Endodermal cell (in vitro differentiated cells): ENCODE results near the gene TRIM3. TPM values are rescaled to one million over a fixed set of nuclear protein-coding genes. Genes with fewer than 3 reads are reported as not detected.

Source experiments
- DNase-seq: peaks from one replicate; pipeline ENCODE4 v3.0.0-alpha.2; 2017
- H3K27ac ChIP-seq: 2 replicates; pipeline ENCODE4 v1.5.1; 2013; ENCODE audit warnings: mild to moderate bottlenecking, low read depth, low read length, moderate library complexity
- H3K27me3 ChIP-seq: 2 replicates; pipeline ENCODE4 v1.6.1; 2013; ENCODE audit warnings: mild to moderate bottlenecking, low read length, moderate library complexity; ENCODE audit not compliant: insufficient read depth, control insufficient read depth, poor library complexity, severe bottlenecking
- H3K36me3 ChIP-seq: 2 replicates; pipeline ENCODE4 v1.7.0; 2013; ENCODE audit warnings: mild to moderate bottlenecking, low read length, moderate library complexity; ENCODE audit not compliant: control insufficient read depth, insufficient read depth
- H3K4me1 ChIP-seq: one replicate; pipeline ENCODE4 v1.7.0; 2013; ENCODE audit warnings: low read length; ENCODE audit not compliant: control insufficient read depth, insufficient read depth
- H3K4me3 ChIP-seq: 2 replicates; pipeline ENCODE4 v1.5.1; 2013; ENCODE audit warnings: mild to moderate bottlenecking, low read length, moderate library complexity
- H3K9ac ChIP-seq: 2 replicates; pipeline ENCODE4 v1.6.1; 2013; ENCODE audit warnings: mild to moderate bottlenecking, low read length, moderate library complexity; ENCODE audit not compliant: poor library complexity, severe bottlenecking; ENCODE audit errors: extremely low read depth
- H3K9me3 ChIP-seq: 2 replicates; pipeline ENCODE4 v1.6.1; 2013; ENCODE audit warnings: mild to moderate bottlenecking, low read length, moderate library complexity; ENCODE audit not compliant: control insufficient read depth
- H3K27ac Mint-ChIP-seq: 2 replicates; pipeline ENCODE4 v1.8.0; 2020; ENCODE audit warnings: mixed read lengths
- H3K27me3 Mint-ChIP-seq: 2 replicates; pipeline ENCODE4 v1.8.0; 2021; ENCODE audit warnings: mild to moderate bottlenecking, mixed read lengths; ENCODE audit not compliant: insufficient read depth
- H3K36me3 Mint-ChIP-seq: 2 replicates; pipeline ENCODE4 v1.8.0; 2020; ENCODE audit warnings: low read depth, mixed read lengths
- H3K4me1 Mint-ChIP-seq: 2 replicates; pipeline ENCODE4 v1.8.0; 2020; ENCODE audit warnings: mixed read lengths
- H3K4me3 Mint-ChIP-seq: 2 replicates; pipeline ENCODE4 v1.8.0; 2020; ENCODE audit warnings: mild to moderate bottlenecking, moderate library complexity, mixed read lengths
- H3K9me3 Mint-ChIP-seq: 2 replicates; pipeline ENCODE4 v1.8.0; 2020; ENCODE audit warnings: mild to moderate bottlenecking, mixed read lengths
- WGBS, 2 experiments: methylation state at CpG; one replicate each; pipeline versions ENCODE4 v1.1.5 to v1.1.7; 2013; ENCODE audit warnings: missing lambda C conversion rate in 2 of 2, mixed read lengths in 1 of 2; ENCODE audit not compliant: insufficient coverage in 1 of 2, insufficient read length in 1 of 2; 5-methylcytosine and 5-hydroxymethylcytosine counted together
- total RNA-seq, 2 donors: library from RNA; stranded (reverse); fragmentation: NEBNext Ultra II Directional in 1 of 2; extraction: Animal tissue kit (Norgen Biotek cat#: 25700) in 1 of 2; gene quantifications; 2 replicates in 1 of 2; 3 replicates in 1 of 2; pipeline ENCODE4 v1.2.1, GENCODE V29; 2021
- TF ChIP-seq, protein P1 (sequence below): fragments of 200-600 bp; sonication (generic); conservative IDR thresholded peaks from 2 replicates; pipeline ENCODE4 v1.5.0; 2021; ENCODE audit warnings: antibody characterized with exemption, mild to moderate bottlenecking

Gene TRIM3
- total RNA-seq, 2 donors from 2014 or later, result 13.0 to 18.0 TPM

DNA sequence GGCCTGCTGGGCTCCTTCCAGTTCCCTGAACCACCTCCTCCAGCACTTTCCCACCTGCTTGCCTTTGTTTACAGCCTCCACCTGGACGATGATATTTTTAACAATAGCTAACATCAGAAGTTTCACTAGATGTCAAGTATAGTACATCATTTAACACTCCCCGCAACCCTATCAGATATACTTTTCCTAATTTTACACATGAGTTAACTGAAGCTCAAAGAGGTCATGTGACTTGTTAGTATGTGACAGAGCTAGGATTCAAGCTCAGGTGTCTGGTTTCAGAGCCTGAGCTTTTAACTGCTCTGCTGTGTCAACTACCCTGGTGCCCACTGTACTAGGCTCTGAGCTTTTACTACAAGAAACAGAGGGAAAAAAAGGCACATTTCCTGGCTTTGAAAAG is 18.7 kb downstream of the TRIM3 start:
- Mint-ChIP-seq H3K9me3 (no peaks in the 10 kb centered on the region), H3K4me3 (no peak overlapping the region), H3K27me3 (no peaks in the 10 kb centered on the region), H3K27ac (no peak overlapping the region), H3K4me1 (no peaks in the 10 kb centered on the region), H3K36me3 (peaks cover 7% of the 10 kb centered on the region)
- WGBS, 2 experiments, result 70 to 83% methylated on average over 1 to 2 of the region's 2 CpGs
- no peak overlapping the region for H3K9ac ChIP-seq
- TF ChIP-seq, protein P1, sequence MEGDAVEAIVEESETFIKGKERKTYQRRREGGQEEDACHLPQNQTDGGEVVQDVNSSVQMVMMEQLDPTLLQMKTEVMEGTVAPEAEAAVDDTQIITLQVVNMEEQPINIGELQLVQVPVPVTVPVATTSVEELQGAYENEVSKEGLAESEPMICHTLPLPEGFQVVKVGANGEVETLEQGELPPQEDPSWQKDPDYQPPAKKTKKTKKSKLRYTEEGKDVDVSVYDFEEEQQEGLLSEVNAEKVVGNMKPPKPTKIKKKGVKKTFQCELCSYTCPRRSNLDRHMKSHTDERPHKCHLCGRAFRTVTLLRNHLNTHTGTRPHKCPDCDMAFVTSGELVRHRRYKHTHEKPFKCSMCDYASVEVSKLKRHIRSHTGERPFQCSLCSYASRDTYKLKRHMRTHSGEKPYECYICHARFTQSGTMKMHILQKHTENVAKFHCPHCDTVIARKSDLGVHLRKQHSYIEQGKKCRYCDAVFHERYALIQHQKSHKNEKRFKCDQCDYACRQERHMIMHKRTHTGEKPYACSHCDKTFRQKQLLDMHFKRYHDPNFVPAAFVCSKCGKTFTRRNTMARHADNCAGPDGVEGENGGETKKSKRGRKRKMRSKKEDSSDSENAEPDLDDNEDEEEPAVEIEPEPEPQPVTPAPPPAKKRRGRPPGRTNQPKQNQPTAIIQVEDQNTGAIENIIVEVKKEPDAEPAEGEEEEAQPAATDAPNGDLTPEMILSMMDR, result no peak
- H3K4me1 ChIP-seq, result no peaks in the 10 kb centered on the region
- no peaks in the 10 kb centered on the region for H3K27me3 ChIP-seq
- no peaks in the 10 kb centered on the region for H3K9me3 ChIP-seq
- no peak for DNase-seq
- H3K36me3 ChIP-seq, result peaks cover 38% of the 10 kb centered on the region
- H3K4me3 ChIP-seq, result no peak overlapping the region
- no peak overlapping the region for H3K27ac ChIP-seq

DNA sequence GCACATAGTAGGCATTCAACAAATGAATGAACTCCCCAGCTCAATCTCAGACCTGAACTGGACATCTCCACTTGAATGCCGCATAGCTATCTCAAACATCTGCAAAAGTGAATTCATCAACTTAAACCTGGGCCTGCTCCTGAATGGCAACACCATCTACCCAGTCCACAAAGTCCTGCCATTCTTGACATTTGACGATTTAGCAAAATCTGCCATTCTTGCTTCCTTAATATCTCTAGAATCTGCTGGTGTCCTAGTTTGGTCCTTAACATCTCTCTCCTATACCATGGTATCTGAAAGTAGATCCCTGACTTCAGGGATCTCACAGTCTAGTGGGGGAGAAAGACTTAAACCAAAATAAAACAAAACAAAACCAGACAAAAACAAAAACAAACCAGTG is 20.6 kb downstream of the TRIM3 start:
- Histone ChIP-seq H3K27me3 (no peaks in the 10 kb centered on the region), H3K36me3 (peaks cover 45% of the 10 kb centered on the region), H3K4me1 (no peaks in the 10 kb centered on the region), H3K9me3 (no peaks in the 10 kb centered on the region), H3K4me3 (no peak overlapping the region), H3K27ac (no peak overlapping the region), H3K9ac (no peak overlapping the region)
- H3K4me1 Mint-ChIP-seq, result no peaks in the 10 kb centered on the region
- WGBS, 2 experiments, result 90 to 92% methylated on average over 2 of the region's 2 CpGs
- peaks cover 7% of the 10 kb centered on the region for H3K36me3 Mint-ChIP-seq
- H3K27ac Mint-ChIP-seq, result no peak overlapping the region
- H3K9me3 Mint-ChIP-seq, result no peaks in the 10 kb centered on the region
- TF ChIP-seq, protein P1, result no peak
- H3K27me3 Mint-ChIP-seq, result no peaks in the 10 kb centered on the region
- H3K4me3 Mint-ChIP-seq, result no peak overlapping the region
- no peak for DNase-seq

DNA sequence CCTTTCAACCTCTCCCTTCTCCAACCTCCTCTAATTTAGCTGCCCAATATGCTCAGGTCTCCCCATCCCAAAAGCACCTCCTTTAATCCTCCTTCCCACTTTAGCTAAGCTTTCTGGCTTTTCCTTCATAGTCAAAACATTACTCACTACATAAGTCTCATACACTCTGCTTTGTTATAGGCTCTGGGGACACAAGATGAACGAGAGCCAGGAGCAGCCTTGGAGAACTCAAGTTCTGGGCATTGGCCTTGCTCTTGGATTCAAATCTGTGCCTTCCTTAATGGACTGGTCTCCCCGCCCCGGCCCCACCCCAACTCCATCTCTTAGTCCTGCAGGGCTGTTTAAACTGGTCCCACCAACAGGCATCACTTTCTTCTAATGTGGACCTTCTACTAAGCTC is 21.5 kb downstream of the TRIM3 start:
- Histone ChIP-seq H3K27ac (no peak overlapping the region), H3K4me3 (no peak overlapping the region), H3K36me3 (peaks cover 45% of the 10 kb centered on the region), H3K27me3 (no peaks in the 10 kb centered on the region), H3K9ac (no peak overlapping the region), H3K9me3 (no peaks in the 10 kb centered on the region), H3K4me1 (no peaks in the 10 kb centered on the region)
- DNase-seq, result no peak
- no peaks in the 10 kb centered on the region for H3K4me1 Mint-ChIP-seq
- TF ChIP-seq, protein P1, result no peak
- H3K9me3 Mint-ChIP-seq, result no peaks in the 10 kb centered on the region
- H3K36me3 Mint-ChIP-seq, result peaks cover 7% of the 10 kb centered on the region
- 95 to 100% methylated on average over 1 to 3 of the region's 3 CpGs for WGBS, 2 experiments
- H3K27ac Mint-ChIP-seq, result no peak overlapping the region
- H3K4me3 Mint-ChIP-seq, result no peak overlapping the region
- no peaks in the 10 kb centered on the region for H3K27me3 Mint-ChIP-seq
